Stomach (tissue), 9 donors: Measurements from ENCODE around the gene SH3RF3. TPM values are rescaled to one million over a fixed set of nuclear protein-coding genes. Genes with fewer than 3 reads are reported as not detected.

ENCODE experiments used
- DNase-seq, 2 donors: peaks; one replicate each; pipeline versions ENCODE4 v3.0.0 to v3.0.0-alpha.2; 2013 to 2019
- H3K27ac ChIP-seq, 5 donors: fragments of 200-600 bp in 4 of 5; sonication (generic) in 4 of 5; one replicate each; pipeline ENCODE4 v1.5.1; 2013 to 2019; ENCODE audit warnings: mild to moderate bottlenecking in 1 of 5, moderate library complexity in 1 of 5
- H3K27me3 ChIP-seq, 3 donors: fragments of 200-600 bp; sonication (generic); one replicate each; pipeline ENCODE4 v1.5.1; 2017 to 2019; ENCODE audit warnings: mixed run types in 1 of 3
- H3K36me3 ChIP-seq, 4 donors: fragments of 200-600 bp; sonication (generic); 1 replicate in 3 of 4; 2 replicates in 1 of 4; pipeline ENCODE4 v1.5.1; 2016 to 2019
- H3K4me1 ChIP-seq, 4 donors: fragments of 200-600 bp; sonication (generic); one replicate each; pipeline ENCODE4 v1.5.1; 2016 to 2019
- H3K4me3 ChIP-seq, 4 donors: fragments of 200-600 bp; sonication (generic) in 3 of 4; one replicate each; pipeline ENCODE4 v1.5.1; 2016 to 2019; ENCODE audit warnings: mild to moderate bottlenecking in 1 of 4
- H3K9me3 ChIP-seq, 4 donors: fragments of 200-600 bp; sonication (generic); one replicate each; pipeline ENCODE4 v1.5.1; 2016 to 2019
- EP300 ChIP-seq: sonication (generic); formaldehyde crosslinking; IDR thresholded peaks from one replicate; pipeline ENCODE4 v1.6.1; 2017; ENCODE audit warnings: antibody characterized with exemption
- POLR2A ChIP-seq, 4 donors: fragments of 450-650 bp; IDR thresholded peaks; one replicate each; pipeline ENCODE4 v1.6.1; 2016; ENCODE audit warnings: antibody characterized with exemption in 4 of 4, control low read depth in 2 of 4, mild to moderate bottlenecking in 1 of 4, moderate library complexity in 1 of 4
- POLR2AphosphoS5 ChIP-seq, 3 donors: sonication (generic); formaldehyde crosslinking; IDR thresholded peaks; one replicate each; pipeline ENCODE4 v1.6.1; 2016; ENCODE audit warnings: antibody characterized with exemption in 3 of 3
- WGBS, 5 donors: extraction: QIAGEN DNeasy Blood & Tissue Kit in 3 of 5; methylation state at CpG; one replicate each; pipeline versions ENCODE4 v1.1.5 to v1.1.7; 2013 to 2018; 5-methylcytosine and 5-hydroxymethylcytosine counted together
- intact Hi-C: fragments of 100-400 bp; cut with DNase I; formaldehyde crosslinking; loops from one replicate; pipeline ENCODE4 v1.15.1; 2023; ENCODE audit warnings: low total_unique reads
- polyA plus RNA-seq, 3 donors: library from polyadenylated mRNA; stranded (reverse); fragments of 200-250 nt; gene quantifications; one replicate each; pipeline ENCODE4 v1.2.3, GENCODE V29; 2013
- total RNA-seq, 5 donors: library from RNA; depleted of rRNA; stranded (reverse); fragments of >200 nt; gene quantifications; one replicate each; pipeline versions ENCODE4 v1.1.0 to v1.2.3, GENCODE V29; 2014 to 2016
- TF ChIP-seq, protein P1 (sequence below), 7 experiments: fragments of 450-650 bp in 4 of 7; fragments of 200-600 bp in 3 of 7; sonication (generic) in 3 of 7; IDR thresholded peaks; one replicate each; pipeline ENCODE4 v1.5.1; 2016 to 2019; ENCODE audit warnings: antibody characterized with exemption in 7 of 7, control low read depth in 2 of 7, mild to moderate bottlenecking in 1 of 7
- donor health status: healthy with polysubstance abuse.
- donor health status: Bipolar disorder and iron deficiency.
- donor health status: healthy.

The SH3RF3 gene
- total and polyA plus RNA-seq, 8 donors, result 0.87 to 11.1 (median 4.4) TPM

DNA sequence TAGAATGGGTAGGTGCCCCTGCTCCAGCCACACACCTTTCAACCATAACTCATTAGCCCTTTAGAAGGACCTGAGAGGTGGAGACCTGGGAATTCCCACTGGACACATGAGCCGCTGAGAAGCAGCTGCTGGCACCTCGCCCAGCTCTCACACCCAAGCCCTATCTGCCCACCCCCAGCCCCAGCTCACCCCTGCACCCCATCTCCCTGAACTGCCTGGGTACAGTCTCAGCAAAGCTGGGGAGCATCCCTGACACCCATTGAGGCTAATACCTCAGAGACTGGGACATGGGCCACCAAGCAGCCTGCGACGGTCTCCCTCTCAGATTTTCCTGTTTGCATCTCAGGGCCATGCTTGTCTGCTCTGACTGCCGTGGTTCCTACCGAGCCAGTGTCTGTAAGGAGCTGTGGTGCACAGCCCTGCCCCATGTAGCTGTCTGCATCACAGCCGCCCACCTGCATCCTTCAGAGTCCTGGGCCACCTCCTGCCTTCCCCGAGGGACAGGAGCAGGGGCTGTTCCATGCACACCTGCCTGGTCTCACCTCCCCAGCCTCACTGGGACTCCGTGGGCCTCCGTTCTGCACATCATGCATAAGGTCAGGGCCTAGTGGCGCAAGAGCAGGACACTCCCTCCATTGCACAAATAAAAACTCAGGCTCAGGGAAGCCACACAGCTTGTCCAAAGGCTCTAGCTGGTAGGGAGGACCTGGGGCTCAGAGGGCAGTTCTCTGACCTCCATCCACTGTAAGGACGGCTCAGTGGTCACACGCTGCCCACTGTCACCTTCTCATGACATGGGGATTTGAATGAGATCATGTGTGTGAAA lies 394.7 kb downstream of the SH3RF3 start:
- H3K27me3 ChIP-seq, result peaks cover 0 to 4% (median 0%) of the 10 kb centered on the region in 3 donors
- no peak for DNase-seq
- TF ChIP-seq, protein P1, sequence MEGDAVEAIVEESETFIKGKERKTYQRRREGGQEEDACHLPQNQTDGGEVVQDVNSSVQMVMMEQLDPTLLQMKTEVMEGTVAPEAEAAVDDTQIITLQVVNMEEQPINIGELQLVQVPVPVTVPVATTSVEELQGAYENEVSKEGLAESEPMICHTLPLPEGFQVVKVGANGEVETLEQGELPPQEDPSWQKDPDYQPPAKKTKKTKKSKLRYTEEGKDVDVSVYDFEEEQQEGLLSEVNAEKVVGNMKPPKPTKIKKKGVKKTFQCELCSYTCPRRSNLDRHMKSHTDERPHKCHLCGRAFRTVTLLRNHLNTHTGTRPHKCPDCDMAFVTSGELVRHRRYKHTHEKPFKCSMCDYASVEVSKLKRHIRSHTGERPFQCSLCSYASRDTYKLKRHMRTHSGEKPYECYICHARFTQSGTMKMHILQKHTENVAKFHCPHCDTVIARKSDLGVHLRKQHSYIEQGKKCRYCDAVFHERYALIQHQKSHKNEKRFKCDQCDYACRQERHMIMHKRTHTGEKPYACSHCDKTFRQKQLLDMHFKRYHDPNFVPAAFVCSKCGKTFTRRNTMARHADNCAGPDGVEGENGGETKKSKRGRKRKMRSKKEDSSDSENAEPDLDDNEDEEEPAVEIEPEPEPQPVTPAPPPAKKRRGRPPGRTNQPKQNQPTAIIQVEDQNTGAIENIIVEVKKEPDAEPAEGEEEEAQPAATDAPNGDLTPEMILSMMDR (IDR thresholded peaks at IDR 0.05), result no peak
- no peak for TF ChIP-seq POLR2AphosphoS5 (IDR thresholded peaks at IDR 0.05)
- TF ChIP-seq EP300, result no peak
- TF ChIP-seq POLR2A (IDR thresholded peaks at IDR 0.05), result no peak
- no peaks in the 10 kb centered on the region for H3K36me3 ChIP-seq
- H3K4me1 ChIP-seq, result no peaks in the 10 kb centered on the region
- H3K4me3 ChIP-seq, result no peak overlapping the region
- H3K9me3 ChIP-seq, result no peaks in the 10 kb centered on the region
- WGBS, 5 donors, result 63 to 83% (median 72%) methylated on average over 10 to 13 of the region's 13 CpGs
- intact Hi-C loops, result no loop called here
- H3K27ac ChIP-seq, result no peak overlapping the region

DNA sequence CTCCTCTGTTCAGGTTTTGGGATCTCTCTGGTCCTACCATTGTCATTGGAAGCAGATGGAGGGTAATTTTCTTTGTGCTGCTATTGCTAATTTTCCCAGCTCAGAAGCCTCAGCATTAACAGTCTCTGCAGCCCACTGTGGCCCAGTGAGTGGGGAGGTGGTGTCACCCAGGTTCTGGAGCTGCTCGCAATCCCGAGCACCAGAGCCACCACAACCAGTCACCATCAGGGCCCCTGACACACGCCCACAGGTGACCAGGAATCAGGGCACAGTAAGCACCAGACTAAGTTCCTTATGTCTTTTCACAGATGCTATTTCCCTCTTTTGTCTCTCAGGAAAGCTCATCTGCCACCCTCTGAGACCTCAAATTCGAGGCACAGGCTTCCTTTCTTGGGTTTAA lies 396.8 kb downstream of the SH3RF3 start:
- H3K27me3 ChIP-seq, result peaks cover 0 to 4% (median 0%) of the 10 kb centered on the region in 3 donors
- peaks cover 0 to 9% (median 4%) of the 10 kb centered on the region in 4 donors for H3K4me1 ChIP-seq
- no peak for TF ChIP-seq POLR2A (IDR thresholded peaks at IDR 0.05)
- TF ChIP-seq, protein P1 (IDR thresholded peaks at IDR 0.05), result no peak
- TF ChIP-seq POLR2AphosphoS5 (IDR thresholded peaks at IDR 0.05), result no peak
- TF ChIP-seq EP300, result no peak
- H3K36me3 ChIP-seq, result no peaks in the 10 kb centered on the region
- no peak for DNase-seq
- H3K27ac ChIP-seq, result no peak overlapping the region
- intact Hi-C loops, result no loop called here
- H3K4me3 ChIP-seq, result no peak overlapping the region
- H3K9me3 ChIP-seq, result no peaks in the 10 kb centered on the region
- 59 to 82% (median 75%) methylated on average over 4 of the region's 4 CpGs for WGBS, 5 donors

DNA sequence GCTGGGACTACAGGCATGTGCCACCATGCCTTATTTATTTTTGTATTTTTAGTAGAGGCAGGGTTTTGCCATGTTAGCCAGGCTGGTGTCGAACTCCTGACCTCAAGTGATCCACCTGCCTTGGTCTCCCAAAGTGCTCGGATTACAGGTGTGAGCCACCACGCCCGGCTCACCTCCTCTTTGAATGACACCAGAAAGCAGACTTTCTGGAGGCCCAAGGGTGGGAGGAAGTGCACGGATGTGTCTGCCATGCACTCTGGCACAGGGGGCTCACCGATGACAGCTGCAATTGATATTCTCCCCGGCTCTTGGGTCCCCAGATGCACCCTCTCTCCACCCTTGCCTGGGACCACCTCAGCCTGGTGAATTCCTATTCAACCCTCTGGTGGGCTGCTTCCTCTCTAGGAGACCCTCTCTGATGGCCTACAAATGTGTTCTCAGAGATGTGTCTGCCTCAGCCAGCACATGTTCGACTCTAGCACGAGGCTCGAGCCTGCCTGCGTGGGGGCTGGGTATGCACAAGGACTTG lies 397.5 kb downstream of the SH3RF3 start:
- H3K4me1 ChIP-seq, result peaks cover 0 to 10% (median 5%) of the 10 kb centered on the region in 4 donors
- no peak overlapping the region for H3K4me3 ChIP-seq
- DNase-seq, result no peak
- H3K27ac ChIP-seq, result no peak overlapping the region
- WGBS, 5 donors, result 82 to 91% (median 87%) methylated on average over 10 to 11 of the region's 11 CpGs
- H3K36me3 ChIP-seq, result no peaks in the 10 kb centered on the region
- H3K9me3 ChIP-seq, result no peaks in the 10 kb centered on the region
- TF ChIP-seq POLR2A (IDR thresholded peaks at IDR 0.05) (no peak), POLR2AphosphoS5 (IDR thresholded peaks at IDR 0.05) (no peak), EP300 (no peak)
- TF ChIP-seq, protein P1 (IDR thresholded peaks at IDR 0.05), result no peak
- peaks cover 0 to 4% (median 0%) of the 10 kb centered on the region in 3 donors for H3K27me3 ChIP-seq
- intact Hi-C loops, result no loop called here

- 77 to 86% (median 81%) methylated on average over 6 of the region's 6 CpGs for WGBS, 5 donors
- intact Hi-C loops, result no loop called here
- no peaks in the 10 kb centered on the region for H3K9me3 ChIP-seq
- DNase-seq, result no peak
- no peak overlapping the region for H3K4me3 ChIP-seq
- peaks cover 0 to 4% (median 0%) of the 10 kb centered on the region in 3 donors for H3K27me3 ChIP-seq
- TF ChIP-seq POLR2A (IDR thresholded peaks at IDR 0.05) (no peak), EP300 (no peak), POLR2AphosphoS5 (IDR thresholded peaks at IDR 0.05) (no peak)
- peaks cover 0 to 10% (median 5%) of the 10 kb centered on the region in 4 donors for H3K4me1 ChIP-seq
- no peak overlapping the region for H3K27ac ChIP-seq
- H3K36me3 ChIP-seq, result no peaks in the 10 kb centered on the region
These were observed 398.1 kb downstream of the SH3RF3 start for GRCh38 chr2:109527079-109527478.
